HT1080 (cell line): ENCODE data around the gene LRRN2. TPM values are rescaled to one million over a fixed set of nuclear protein-coding genes. Genes with fewer than 3 reads are reported as not detected.

Source experiments
- DNase-seq: peaks from one replicate; pipeline ENCODE4 v3.0.0-alpha.2; 2015; ENCODE audit warnings: low read depth
- total RNA-seq: library from RNA; depleted of rRNA; stranded (reverse); fragments of >200 nt; shearing (Covaris generic); gene quantifications from 2 replicates; pipeline ENCODE4 v1.2.3, GENCODE V29; 2014

LRRN2 gene
- total RNA-seq, 1 experiment from 2014 or later: 0.06 TPM

DNA sequence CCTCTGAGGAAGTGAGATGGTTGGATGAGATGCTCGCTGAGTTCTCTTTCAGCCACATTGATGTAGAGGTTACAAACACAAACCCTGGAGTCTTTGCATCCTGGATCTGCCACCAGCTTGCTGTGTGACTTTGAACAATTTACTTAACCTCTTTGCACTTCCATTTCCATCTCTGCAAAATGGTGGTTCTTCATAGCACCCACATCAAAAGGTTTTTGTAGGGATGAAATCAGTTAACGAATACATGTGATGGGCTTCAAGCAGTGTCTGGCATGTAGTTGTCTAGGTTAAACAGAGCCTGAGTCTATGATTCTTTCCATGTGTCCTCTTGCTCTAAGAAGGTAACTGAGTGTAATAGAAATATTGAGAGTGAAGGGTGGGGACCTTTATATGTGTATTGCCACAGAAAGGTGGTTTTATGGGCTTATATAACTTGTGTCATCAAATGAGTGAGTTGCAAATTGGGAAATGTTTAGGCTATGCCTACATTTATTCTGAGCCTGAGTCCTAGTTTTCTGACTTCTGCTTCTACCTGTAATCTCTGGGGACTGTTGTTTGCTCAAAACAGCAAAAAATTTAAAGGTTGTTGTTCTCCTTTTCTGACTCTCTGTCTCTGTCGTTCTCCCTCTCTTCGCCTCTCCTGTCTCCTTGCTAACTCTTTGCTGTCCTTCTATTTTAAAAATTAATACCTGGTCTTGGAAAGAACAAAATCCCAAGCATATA lies 27.3 kb upstream of the LRRN2 start:
- DNase-seq: no peak

GRCh38 chr1:204711947-204712701 lies 26.6 kb upstream of the LRRN2 start:
- no peak for DNase-seq

GRCh38 chr1:204711103-204711946 lies 25.8 kb upstream of the LRRN2 start:
- no peak for DNase-seq

- DNase-seq: no peak
These were observed 24.7 kb upstream of the LRRN2 start for GRCh38 chr1:204709960-204710912.

- DNase-seq: no peak
These were observed 23.5 kb upstream of the LRRN2 start for GRCh38 chr1:204709021-204709420.

DNA sequence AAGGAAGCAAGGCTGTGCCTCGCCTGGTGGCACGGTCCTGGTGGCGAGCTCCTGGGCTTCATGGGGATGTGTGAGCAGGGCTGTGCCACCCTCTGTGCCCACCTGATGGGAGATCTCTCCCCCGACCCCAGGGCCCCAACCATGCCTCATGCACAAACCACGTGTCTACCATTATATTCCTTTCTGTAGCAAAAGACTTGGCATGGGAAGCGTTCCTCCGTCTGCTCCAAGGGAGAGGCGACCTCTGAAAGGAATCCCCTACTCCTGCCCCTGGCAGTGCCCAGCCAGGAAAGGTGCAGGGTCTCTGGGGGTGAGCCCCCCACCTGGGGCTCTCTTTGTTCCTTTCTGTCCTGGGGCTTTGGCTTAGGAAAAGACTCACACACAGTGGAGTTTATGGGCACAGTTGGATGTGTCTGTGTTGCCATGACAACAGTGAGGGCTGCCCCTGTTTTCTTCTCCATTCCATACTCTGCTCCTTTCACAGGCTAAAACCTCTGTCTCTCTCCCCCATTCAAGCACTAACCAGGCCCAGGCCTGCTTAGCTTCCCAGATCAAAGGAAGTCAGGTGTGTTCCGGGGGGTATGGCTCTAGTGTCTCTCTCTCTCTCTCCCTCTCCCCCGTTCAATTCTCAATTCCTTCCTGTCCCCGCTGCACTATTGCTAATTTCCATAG lies 21.4 kb upstream of the LRRN2 start:
- DNase-seq: no peak

DNA sequence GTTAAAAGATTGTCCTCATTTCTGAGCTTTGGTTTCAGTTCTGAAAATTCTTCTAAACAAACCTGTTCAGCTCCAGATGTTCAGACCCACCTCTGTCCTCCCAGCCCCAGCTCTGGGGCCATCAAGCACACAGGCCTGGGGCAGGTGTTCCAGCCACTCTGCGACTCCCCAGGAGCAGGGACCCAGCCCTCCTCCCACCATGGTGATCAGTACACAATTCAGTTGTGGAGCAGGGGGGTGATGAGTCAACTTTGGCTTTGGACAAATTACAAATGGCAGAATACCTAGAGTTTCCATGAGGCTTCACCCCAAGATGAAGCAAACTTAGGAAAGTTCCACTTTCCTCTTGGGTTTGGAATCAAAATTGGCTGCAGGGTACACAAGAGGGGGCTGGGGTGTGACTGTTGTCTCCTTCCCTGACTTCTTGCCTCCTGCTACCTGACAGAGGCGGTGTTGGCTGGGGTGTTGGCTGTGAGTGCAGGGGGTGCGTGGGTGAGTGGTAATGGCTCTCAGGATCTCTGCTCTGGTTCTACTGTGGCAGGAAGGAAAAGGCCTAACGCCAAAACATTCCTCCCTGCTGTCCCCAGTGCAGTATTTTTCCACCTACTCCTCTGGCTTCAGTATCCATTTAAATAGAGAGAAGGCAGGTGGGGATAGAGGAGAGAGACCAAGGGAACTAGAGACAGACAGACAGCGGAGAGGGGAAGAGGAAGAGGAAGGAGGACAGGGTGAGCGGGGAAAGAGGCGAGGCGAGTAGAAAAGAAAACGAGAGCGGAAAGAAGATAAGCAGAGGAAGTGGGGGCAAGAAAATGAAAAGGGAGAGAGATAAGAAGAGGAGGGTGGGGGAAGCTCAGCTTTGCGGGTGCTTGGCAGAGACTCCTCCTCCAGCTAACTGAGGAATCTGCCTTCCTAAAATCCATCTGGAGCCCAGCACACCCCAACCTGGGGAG lies 20.6 kb upstream of the LRRN2 start:
- DNase-seq: no peak

- no peak for DNase-seq
These were observed 19.9 kb upstream of the LRRN2 start for GRCh38 chr1:204705493-204705811.

- DNase-seq: no peak
These were observed 19.4 kb upstream of the LRRN2 start for GRCh38 chr1:204704794-204705492.

GRCh38 chr1:204703826-204704612 lies 18.5 kb upstream of the LRRN2 start:
- DNase-seq: no peak

DNA sequence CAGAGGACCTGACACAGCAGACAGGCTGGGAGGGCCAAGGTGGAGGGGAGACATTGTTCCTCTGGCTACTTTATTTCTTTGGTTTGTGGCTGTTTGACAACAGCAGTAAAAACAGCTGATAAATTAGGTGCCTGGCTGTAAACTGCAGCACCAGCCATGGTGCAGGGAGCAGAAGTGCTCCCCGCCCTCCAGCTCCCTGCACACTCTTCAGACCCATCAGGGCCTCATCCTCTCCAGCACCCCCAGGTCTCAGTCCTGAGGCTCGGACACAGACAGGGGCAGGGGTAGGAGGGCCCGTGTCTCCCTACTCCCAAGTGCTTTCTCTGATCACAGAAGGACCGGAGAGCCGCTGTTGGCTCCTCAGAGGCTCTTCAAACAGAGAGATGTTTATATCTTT lies 17.7 kb upstream of the LRRN2 start:
- DNase-seq: no peak

DNA sequence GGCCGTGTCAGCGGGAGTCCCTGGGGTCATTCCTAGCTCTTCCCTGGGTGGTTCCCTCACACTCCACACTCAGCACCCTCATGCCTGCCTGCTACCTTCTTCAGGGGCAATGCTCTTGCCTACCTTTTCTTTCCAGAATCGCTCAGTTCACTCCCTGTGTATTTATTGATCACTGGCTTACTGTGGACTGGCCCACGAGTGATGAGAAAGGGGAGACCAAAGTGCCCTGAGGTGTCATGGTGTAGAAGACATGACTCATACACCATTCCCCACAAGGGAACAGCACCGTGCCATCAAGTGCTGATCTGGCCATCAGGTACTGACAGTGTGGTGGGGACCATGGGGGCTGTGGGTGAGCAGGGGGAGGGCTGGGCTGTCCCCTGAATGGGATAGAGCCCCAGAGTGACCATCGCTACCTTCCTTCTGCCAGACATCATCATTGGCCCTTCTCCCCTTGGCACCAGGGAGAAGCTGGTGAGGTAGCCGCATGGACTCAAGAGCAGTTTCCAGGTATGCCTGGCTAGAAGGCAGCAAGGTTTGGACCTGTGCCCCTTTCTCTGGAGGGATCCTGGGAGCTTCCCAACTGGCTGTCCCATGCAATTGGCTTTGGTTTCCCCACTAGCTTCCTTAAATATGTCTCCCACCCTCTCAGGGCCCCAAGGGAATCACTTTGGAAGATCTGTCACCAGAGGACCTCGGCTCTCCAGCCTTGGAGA lies 17.2 kb upstream of the LRRN2 start:
- no peak for DNase-seq

- DNase-seq: no peak
These were observed 15.7 kb upstream of the LRRN2 start for GRCh38 chr1:204701229-204701628.

DNA sequence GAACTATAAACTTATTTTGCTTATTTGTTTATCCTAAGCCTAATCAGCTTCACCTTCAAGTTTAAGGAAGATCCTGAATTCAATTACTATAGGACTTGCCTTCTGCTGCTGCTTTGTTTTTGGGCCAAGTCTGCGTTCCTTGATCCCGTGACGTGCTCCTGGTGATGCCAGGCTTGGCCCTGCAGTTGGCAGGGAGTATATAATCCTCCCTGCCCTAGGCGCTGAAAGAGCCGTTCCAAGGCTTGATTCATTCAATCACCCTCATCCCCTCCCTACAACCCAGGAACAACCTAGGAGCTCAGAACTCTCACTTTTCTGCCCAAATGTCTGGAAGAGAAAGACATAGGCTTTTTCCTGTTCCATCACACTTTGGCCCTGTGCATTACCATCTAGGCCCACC lies 12.4 kb upstream of the LRRN2 start:
- no peak for DNase-seq

DNA sequence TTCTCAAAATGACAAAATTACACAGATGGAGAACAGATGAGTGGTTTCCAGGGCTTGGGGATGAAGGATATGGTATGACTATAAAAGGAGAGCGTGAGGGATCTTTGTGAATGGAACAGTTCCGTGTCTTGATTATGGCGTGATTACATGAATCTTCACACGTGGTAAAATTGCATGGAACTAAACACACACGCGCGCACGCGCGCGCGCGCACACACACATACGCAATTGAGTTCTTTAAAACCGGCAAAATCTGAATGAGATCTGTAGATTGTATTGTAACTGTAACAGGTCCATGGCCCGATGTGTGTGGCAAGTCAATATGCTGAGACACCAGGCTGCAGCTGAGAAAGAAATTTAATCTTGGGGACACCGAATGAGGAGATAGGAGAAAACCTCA lies 11.1 kb upstream of the LRRN2 start:
- no peak for DNase-seq

- no peak for DNase-seq
These were observed 10.2 kb upstream of the LRRN2 start for GRCh38 chr1:204695692-204696091.

DNA sequence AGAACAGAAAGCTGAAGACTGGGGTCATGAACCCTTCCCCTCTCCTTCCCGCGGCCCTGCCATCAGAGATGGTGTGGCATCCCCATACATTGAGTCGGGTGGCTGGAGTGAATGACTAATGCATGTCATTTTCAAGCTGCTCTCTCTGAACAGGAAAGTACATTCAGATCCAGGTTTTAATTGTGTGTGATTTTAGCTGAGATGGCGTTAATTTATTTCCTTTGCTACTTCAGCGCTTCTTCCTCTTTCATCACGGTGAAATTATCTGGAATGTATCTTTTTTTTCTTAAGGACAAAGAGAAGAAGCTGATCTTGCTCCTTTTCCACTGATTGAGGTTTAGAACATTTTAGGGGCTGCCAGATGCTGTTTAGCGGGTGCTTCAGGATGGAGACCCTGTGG lies 8.6 kb upstream of the LRRN2 start:
- no peak for DNase-seq
